Sigmoid colon (tissue), 4 donors: ENCODE measurements around the gene TANGO2.

Experiments
- POLR2AphosphoS5 ChIP-seq, 4 donors: sonication (generic); formaldehyde crosslinking; IDR thresholded peaks; one replicate each; pipeline ENCODE4 v1.6.1; 2017; ENCODE audit warnings: antibody characterized with exemption in 4 of 4
- TF ChIP-seq, protein P1 (sequence below), 4 experiments: fragments of 450-650 bp in 3 of 4; fragments of 200-600 bp in 1 of 4; IDR thresholded peaks; one replicate each; pipeline ENCODE4 v1.5.1; 2016 to 2019; ENCODE audit warnings: antibody characterized with exemption in 4 of 4, mild to moderate bottlenecking in 3 of 4, moderate library complexity in 2 of 4

DNA sequence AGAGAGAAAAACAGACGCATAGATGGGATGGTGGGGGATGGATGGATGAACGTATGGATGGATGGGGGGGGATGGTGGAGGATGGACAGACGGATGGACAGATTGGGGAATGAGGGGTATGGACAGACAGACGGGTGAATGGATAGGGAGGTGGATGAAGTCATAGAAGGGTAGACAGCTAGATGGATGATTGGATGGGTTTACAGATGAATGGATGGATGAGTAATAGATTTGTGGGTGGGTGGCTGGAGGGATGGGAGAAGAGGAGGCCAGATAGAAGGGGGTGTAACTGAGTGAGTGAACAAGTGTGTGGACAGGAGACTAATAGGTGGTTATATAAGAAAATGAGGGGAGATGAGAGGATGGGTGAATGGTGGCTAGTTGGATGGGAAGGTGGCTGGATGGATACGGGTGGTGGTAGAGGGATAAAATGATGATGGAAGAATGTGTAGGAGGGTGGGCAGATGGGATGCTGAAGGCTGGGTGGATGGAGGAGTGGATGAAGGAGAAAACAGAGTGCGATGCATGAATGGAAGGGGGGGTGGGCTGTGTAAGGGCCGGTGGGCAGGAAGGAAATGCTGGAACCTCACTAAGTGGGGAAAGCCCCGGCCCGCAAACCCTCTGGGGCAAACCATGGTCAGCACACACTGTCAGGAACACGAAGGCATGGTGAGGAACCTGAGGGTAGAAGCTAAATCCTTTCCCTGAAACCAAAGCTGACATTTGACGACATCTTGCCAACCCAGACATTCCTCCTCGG is 25.9 kb upstream of the TANGO2 start:
- TF ChIP-seq POLR2AphosphoS5 (IDR thresholded peaks at IDR 0.05), result no peak
- TF ChIP-seq, protein P1, sequence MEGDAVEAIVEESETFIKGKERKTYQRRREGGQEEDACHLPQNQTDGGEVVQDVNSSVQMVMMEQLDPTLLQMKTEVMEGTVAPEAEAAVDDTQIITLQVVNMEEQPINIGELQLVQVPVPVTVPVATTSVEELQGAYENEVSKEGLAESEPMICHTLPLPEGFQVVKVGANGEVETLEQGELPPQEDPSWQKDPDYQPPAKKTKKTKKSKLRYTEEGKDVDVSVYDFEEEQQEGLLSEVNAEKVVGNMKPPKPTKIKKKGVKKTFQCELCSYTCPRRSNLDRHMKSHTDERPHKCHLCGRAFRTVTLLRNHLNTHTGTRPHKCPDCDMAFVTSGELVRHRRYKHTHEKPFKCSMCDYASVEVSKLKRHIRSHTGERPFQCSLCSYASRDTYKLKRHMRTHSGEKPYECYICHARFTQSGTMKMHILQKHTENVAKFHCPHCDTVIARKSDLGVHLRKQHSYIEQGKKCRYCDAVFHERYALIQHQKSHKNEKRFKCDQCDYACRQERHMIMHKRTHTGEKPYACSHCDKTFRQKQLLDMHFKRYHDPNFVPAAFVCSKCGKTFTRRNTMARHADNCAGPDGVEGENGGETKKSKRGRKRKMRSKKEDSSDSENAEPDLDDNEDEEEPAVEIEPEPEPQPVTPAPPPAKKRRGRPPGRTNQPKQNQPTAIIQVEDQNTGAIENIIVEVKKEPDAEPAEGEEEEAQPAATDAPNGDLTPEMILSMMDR (IDR thresholded peaks at IDR 0.05), result no peak
